Measurements from ENCODE around the gene ANO2. TPM values are rescaled to one million over a fixed set of nuclear protein-coding genes. Genes with fewer than 3 reads are reported as not detected.

ANO2 gene
- total and polyA plus RNA-seq, 4 experiments from 2014 or later: not detected

GRCh38 chr12:5797661-5798060 is 147.4 kb downstream of the ANO2 start:
- Histone ChIP-seq H3K27me3 (ENCODE audit: insufficient read depth, low read length) (no peaks in the 10 kb centered on the region), H3K36me3 (ENCODE audit: insufficient read depth, low read length) (no peaks in the 10 kb centered on the region), H3K4me3 (ENCODE audit: low read length in 2 of 2) (no peak overlapping the region), H3K27ac (ENCODE audit: low read depth, low read length) (no peak overlapping the region), H3K4me1 (ENCODE audit: insufficient read depth, low read length) (no peaks in the 10 kb centered on the region), H3K9me3 (ENCODE audit: control insufficient read depth in 1 of 2, low read length in 2 of 2) (no peaks in the 10 kb centered on the region)
- CTCF ChIA-PET (ENCODE audit: partially characterized antibody): no interaction called here
- intact Hi-C loops (cut with micrococcal nuclease): no loop called here
- H3K4me3 Mint-ChIP-seq: no peak overlapping the region
- POLR2A ChIA-PET (ENCODE audit: partially characterized antibody): no interaction called here
- DNase-seq: no peak
- H3K4me1 Mint-ChIP-seq: no peaks in the 10 kb centered on the region
- no peaks in the 10 kb centered on the region for H3K9me3 Mint-ChIP-seq
- H3K27me3 Mint-ChIP-seq: peaks cover 5 to 7% of the 10 kb centered on the region in 2 donors
- H3K27ac Mint-ChIP-seq: no peak overlapping the region
- H3K36me3 Mint-ChIP-seq: no peaks in the 10 kb centered on the region

DNA sequence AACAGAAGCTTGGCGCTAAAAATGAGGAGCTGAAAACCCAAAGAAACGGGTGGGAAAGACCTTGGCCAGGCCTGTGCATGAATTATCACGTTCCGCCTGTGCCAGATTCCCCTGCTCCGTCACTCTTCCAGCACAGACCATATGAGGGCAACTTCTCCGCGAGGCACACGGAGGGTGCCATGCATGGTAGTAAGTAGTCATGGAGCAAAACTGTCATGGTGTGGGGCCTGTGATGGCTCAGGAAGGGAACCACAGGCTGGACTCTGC is 148.2 kb downstream of the ANO2 start:
- H3K4me3 ChIP-seq (ENCODE audit: low read length in 2 of 2): no peak overlapping the region
- H3K27ac Mint-ChIP-seq: no peak overlapping the region
- H3K9me3 Mint-ChIP-seq: no peaks in the 10 kb centered on the region
- H3K4me1 Mint-ChIP-seq: no peaks in the 10 kb centered on the region
- H3K9me3 ChIP-seq (ENCODE audit: control insufficient read depth in 1 of 2, low read length in 2 of 2): no peaks in the 10 kb centered on the region
- ChIA-PET POLR2A (ENCODE audit: partially characterized antibody) (no interaction called here), CTCF (ENCODE audit: partially characterized antibody) (no interaction called here)
- no peaks in the 10 kb centered on the region for H3K36me3 ChIP-seq (ENCODE audit: insufficient read depth, low read length)
- no peak overlapping the region for H3K4me3 Mint-ChIP-seq
- intact Hi-C loops (cut with micrococcal nuclease): no loop called here
- H3K36me3 Mint-ChIP-seq: no peaks in the 10 kb centered on the region
- H3K27me3 ChIP-seq (ENCODE audit: insufficient read depth, low read length): no peaks in the 10 kb centered on the region
- no peaks in the 10 kb centered on the region for H3K4me1 ChIP-seq (ENCODE audit: insufficient read depth, low read length)
- peaks cover 6 to 7% of the 10 kb centered on the region in 2 donors for H3K27me3 Mint-ChIP-seq
- no peak overlapping the region for H3K27ac ChIP-seq (ENCODE audit: low read depth, low read length)
- no peak for DNase-seq

GRCh38 chr12:5796171-5796958 is 148.7 kb downstream of the ANO2 start:
- intact Hi-C loops (cut with micrococcal nuclease): no loop called here
- Histone ChIP-seq H3K4me1 (ENCODE audit: insufficient read depth, low read length) (no peaks in the 10 kb centered on the region), H3K4me3 (ENCODE audit: low read length in 2 of 2) (no peak overlapping the region), H3K27ac (ENCODE audit: low read depth, low read length) (no peak overlapping the region), H3K9me3 (ENCODE audit: control insufficient read depth in 1 of 2, low read length in 2 of 2) (no peaks in the 10 kb centered on the region), H3K27me3 (ENCODE audit: insufficient read depth, low read length) (no peaks in the 10 kb centered on the region), H3K36me3 (ENCODE audit: insufficient read depth, low read length) (no peaks in the 10 kb centered on the region)
- ChIA-PET CTCF (ENCODE audit: partially characterized antibody) (no interaction called here), POLR2A (ENCODE audit: partially characterized antibody) (no interaction called here)
- Mint-ChIP-seq H3K27me3 (peaks cover 7% of the 10 kb centered on the region in 2 donors), H3K27ac (no peak overlapping the region), H3K4me3 (no peak overlapping the region), H3K4me1 (no peaks in the 10 kb centered on the region), H3K36me3 (no peaks in the 10 kb centered on the region), H3K9me3 (no peaks in the 10 kb centered on the region)
- no peak for DNase-seq

GRCh38 chr12:5794156-5794555 is 150.9 kb downstream of the ANO2 start:
- Histone ChIP-seq H3K27ac (ENCODE audit: low read depth, low read length) (no peak overlapping the region), H3K4me1 (ENCODE audit: insufficient read depth, low read length) (no peaks in the 10 kb centered on the region), H3K27me3 (ENCODE audit: insufficient read depth, low read length) (no peaks in the 10 kb centered on the region), H3K4me3 (ENCODE audit: low read length in 2 of 2) (no peak overlapping the region), H3K9me3 (ENCODE audit: control insufficient read depth in 1 of 2, low read length in 2 of 2) (no peaks in the 10 kb centered on the region), H3K36me3 (ENCODE audit: insufficient read depth, low read length) (no peaks in the 10 kb centered on the region)
- no peaks in the 10 kb centered on the region for H3K4me1 Mint-ChIP-seq
- intact Hi-C loops (cut with micrococcal nuclease): no loop called here
- H3K4me3 Mint-ChIP-seq: no peak overlapping the region
- no peaks in the 10 kb centered on the region for H3K36me3 Mint-ChIP-seq
- H3K9me3 Mint-ChIP-seq: no peaks in the 10 kb centered on the region
- peaks cover 8 to 18% of the 10 kb centered on the region in 2 donors for H3K27me3 Mint-ChIP-seq
- ChIA-PET CTCF (ENCODE audit: partially characterized antibody) (interaction anchor here (1.8 kb wide), 1 partner anchor 8 kb away, joined by 4 read pairs; no protein-coding TSS in a partner anchor), POLR2A (ENCODE audit: partially characterized antibody) (no interaction called here)
- no peak overlapping the region for H3K27ac Mint-ChIP-seq
- DNase-seq: no peak

DNA sequence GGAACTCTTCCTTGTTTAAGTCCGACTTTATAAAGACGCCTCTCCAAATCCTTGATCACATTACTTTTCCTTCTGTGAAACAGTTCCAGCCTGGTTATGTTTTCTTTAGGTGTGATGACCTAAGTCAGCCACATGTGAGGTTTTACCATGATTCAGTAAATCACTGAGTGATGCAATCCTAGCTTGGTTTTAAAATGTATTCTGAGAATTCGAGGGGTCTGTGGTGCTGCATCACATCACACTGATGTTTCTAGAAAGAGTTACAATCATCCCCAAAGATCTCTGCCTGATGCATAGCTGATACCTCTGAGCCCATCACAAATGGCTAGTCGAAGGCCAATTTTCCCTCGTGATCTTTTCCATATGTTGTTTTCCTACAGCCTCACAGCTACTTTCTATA is 152.7 kb downstream of the ANO2 start:
- ChIA-PET CTCF (ENCODE audit: partially characterized antibody) (interaction anchor here (1.8 kb wide), 1 partner anchor 10 kb away, joined by 4 read pairs; no protein-coding TSS in a partner anchor), POLR2A (ENCODE audit: partially characterized antibody) (no interaction called here)
- Mint-ChIP-seq H3K27me3 (peaks cover 8 to 16% of the 10 kb centered on the region in 2 donors), H3K36me3 (no peaks in the 10 kb centered on the region), H3K27ac (no peak overlapping the region), H3K4me1 (no peaks in the 10 kb centered on the region), H3K9me3 (no peaks in the 10 kb centered on the region), H3K4me3 (no peak overlapping the region)
- intact Hi-C loops (cut with micrococcal nuclease): no loop called here
- H3K36me3 ChIP-seq (ENCODE audit: insufficient read depth, low read length): no peaks in the 10 kb centered on the region
- H3K9me3 ChIP-seq (ENCODE audit: control insufficient read depth in 1 of 2, low read length in 2 of 2): no peaks in the 10 kb centered on the region
- DNase-seq: no peak
- H3K27me3 ChIP-seq (ENCODE audit: insufficient read depth, low read length): no peaks in the 10 kb centered on the region
- no peaks in the 10 kb centered on the region for H3K4me1 ChIP-seq (ENCODE audit: insufficient read depth, low read length)
- no peak overlapping the region for H3K4me3 ChIP-seq (ENCODE audit: low read length in 2 of 2)
- H3K27ac ChIP-seq (ENCODE audit: low read depth, low read length): no peak overlapping the region

- CTCF ChIA-PET (ENCODE audit: partially characterized antibody): interaction anchor here (1.1 kb wide), 1 partner anchor 10 kb away, joined by 3 read pairs; no protein-coding TSS in a partner anchor
Measured at GRCh38 chr12:5789469-5789968, 155.5 kb downstream of the ANO2 start.

DNA sequence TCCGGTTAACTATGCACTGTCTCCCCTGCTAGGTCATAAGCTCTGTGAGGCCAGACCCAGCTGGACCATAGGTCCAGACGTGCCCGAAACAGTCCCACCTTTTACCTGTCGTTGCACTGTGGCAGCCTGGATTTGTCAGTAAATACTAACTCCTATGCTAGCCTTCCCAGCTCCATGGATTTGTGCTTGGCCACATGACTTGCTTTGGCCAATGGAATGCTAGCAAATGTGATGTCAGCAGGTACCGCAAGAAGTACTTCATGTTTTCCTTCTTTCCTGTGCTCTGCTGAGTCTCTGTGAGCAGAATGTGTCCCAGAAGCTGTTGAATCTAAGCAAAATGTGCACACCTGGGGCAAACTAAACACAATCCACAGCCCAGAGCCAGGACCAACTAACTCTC is 157.2 kb downstream of the ANO2 start:
- Mint-ChIP-seq H3K4me3 (no peak overlapping the region), H3K36me3 (no peaks in the 10 kb centered on the region), H3K9me3 (peaks cover 0 to 5% (median 0%) of the 10 kb centered on the region in 8 donors), H3K27me3 (peaks cover 8 to 16% of the 10 kb centered on the region in 2 donors), H3K27ac (no peak overlapping the region), H3K4me1 (no peaks in the 10 kb centered on the region)
- no peak overlapping the region for H3K4me3 ChIP-seq (ENCODE audit: low read length in 2 of 2)
- DNase-seq: no peak
- ChIA-PET POLR2A (ENCODE audit: partially characterized antibody) (no interaction called here), CTCF (ENCODE audit: partially characterized antibody) (no interaction called here)
- H3K36me3 ChIP-seq (ENCODE audit: insufficient read depth, low read length): no peaks in the 10 kb centered on the region
- no peaks in the 10 kb centered on the region for H3K27me3 ChIP-seq (ENCODE audit: insufficient read depth, low read length)
- no peaks in the 10 kb centered on the region for H3K4me1 ChIP-seq (ENCODE audit: insufficient read depth, low read length)
- no peaks in the 10 kb centered on the region for H3K9me3 ChIP-seq (ENCODE audit: control insufficient read depth in 1 of 2, low read length in 2 of 2)
- H3K27ac ChIP-seq (ENCODE audit: low read depth, low read length): no peak overlapping the region
- intact Hi-C loops (cut with micrococcal nuclease): no loop called here

More at GRCh38 chr12:5789469-5789968, 155.5 kb downstream of the ANO2 start:
- peaks cover 0 to 3% (median 0%) of the 10 kb centered on the region in 8 donors for H3K9me3 Mint-ChIP-seq
- no peak overlapping the region for H3K27ac Mint-ChIP-seq
- peaks cover 8 to 16% of the 10 kb centered on the region in 2 donors for H3K27me3 Mint-ChIP-seq
- Histone ChIP-seq H3K27me3 (ENCODE audit: insufficient read depth, low read length) (no peaks in the 10 kb centered on the region), H3K36me3 (ENCODE audit: insufficient read depth, low read length) (no peaks in the 10 kb centered on the region), H3K9me3 (ENCODE audit: control insufficient read depth in 1 of 2, low read length in 2 of 2) (no peaks in the 10 kb centered on the region), H3K4me1 (ENCODE audit: insufficient read depth, low read length) (no peaks in the 10 kb centered on the region), H3K4me3 (ENCODE audit: low read length in 2 of 2) (no peak overlapping the region), H3K27ac (ENCODE audit: low read depth, low read length) (no peak overlapping the region)
- H3K4me1 Mint-ChIP-seq: no peaks in the 10 kb centered on the region
- DNase-seq: no peak
- POLR2A ChIA-PET (ENCODE audit: partially characterized antibody): no interaction called here
- intact Hi-C loops (cut with micrococcal nuclease): no loop called here
- no peaks in the 10 kb centered on the region for H3K36me3 Mint-ChIP-seq
- no peak overlapping the region for H3K4me3 Mint-ChIP-seq

Measured in CD4-positive, alpha-beta memory T cell (primary cell).